ENCODE measurements around the gene TLK2.

GRCh38 chr17:62565817-62566216 lies 87.2 kb downstream of the TLK2 start:
- TF ChIP-seq, protein P1, sequence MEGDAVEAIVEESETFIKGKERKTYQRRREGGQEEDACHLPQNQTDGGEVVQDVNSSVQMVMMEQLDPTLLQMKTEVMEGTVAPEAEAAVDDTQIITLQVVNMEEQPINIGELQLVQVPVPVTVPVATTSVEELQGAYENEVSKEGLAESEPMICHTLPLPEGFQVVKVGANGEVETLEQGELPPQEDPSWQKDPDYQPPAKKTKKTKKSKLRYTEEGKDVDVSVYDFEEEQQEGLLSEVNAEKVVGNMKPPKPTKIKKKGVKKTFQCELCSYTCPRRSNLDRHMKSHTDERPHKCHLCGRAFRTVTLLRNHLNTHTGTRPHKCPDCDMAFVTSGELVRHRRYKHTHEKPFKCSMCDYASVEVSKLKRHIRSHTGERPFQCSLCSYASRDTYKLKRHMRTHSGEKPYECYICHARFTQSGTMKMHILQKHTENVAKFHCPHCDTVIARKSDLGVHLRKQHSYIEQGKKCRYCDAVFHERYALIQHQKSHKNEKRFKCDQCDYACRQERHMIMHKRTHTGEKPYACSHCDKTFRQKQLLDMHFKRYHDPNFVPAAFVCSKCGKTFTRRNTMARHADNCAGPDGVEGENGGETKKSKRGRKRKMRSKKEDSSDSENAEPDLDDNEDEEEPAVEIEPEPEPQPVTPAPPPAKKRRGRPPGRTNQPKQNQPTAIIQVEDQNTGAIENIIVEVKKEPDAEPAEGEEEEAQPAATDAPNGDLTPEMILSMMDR (conservative IDR thresholded peaks at IDR 0.05; ENCODE audit: low read depth, low read length), result no peak
- no peak for TF ChIP-seq EZH2 (IDR thresholded peaks at IDR 0.05; ENCODE audit: borderline replicate concordance, low read depth, low read length, poor library complexity, severe bottlenecking)

Measured in A673 (cell line).